Mucosa of rectum (tissue), 2 donors: ENCODE measurements around the gene BSX.
A peak's percentile ranks its signal among the peaks of the same experiment; 100 is the strongest.

Experiments used
- H3K27ac ChIP-seq, 2 donors: one replicate each; pipeline ENCODE4 v1.7.0; 2013; ENCODE audit warnings: inconsistent platforms in 2 of 2, low read depth in 2 of 2, low read length in 2 of 2
- H3K27me3 ChIP-seq, 2 donors: one replicate each; pipeline ENCODE4 v1.7.0; 2013; ENCODE audit warnings: low read length in 2 of 2; ENCODE audit not compliant: control insufficient read depth in 2 of 2, insufficient read depth in 2 of 2
- H3K36me3 ChIP-seq, 2 donors: one replicate each; pipeline ENCODE4 v1.7.0; 2013; ENCODE audit warnings: low read length in 2 of 2; ENCODE audit not compliant: control insufficient read depth in 2 of 2, insufficient read depth in 2 of 2
- H3K4me1 ChIP-seq, 2 donors: one replicate each; pipeline ENCODE4 v1.7.0; 2013; ENCODE audit warnings: low read length in 2 of 2, mild to moderate bottlenecking in 1 of 2; ENCODE audit not compliant: control insufficient read depth in 2 of 2, insufficient read depth in 2 of 2
- H3K4me3 ChIP-seq, 2 donors: one replicate each; pipeline ENCODE4 v1.7.0; 2013; ENCODE audit warnings: low read length in 2 of 2
- H3K9ac ChIP-seq, 2 donors: one replicate each; pipeline ENCODE4 v1.7.0; 2013; ENCODE audit warnings: low read length in 2 of 2, low read depth in 1 of 2, mild to moderate bottlenecking in 1 of 2
- H3K9me3 ChIP-seq, 2 donors: one replicate each; pipeline ENCODE4 v1.7.0; 2013; ENCODE audit warnings: low read length in 2 of 2; ENCODE audit not compliant: control insufficient read depth in 2 of 2
- donor health status: healthy.
- donor health status: Normal muscosa, but diverticular disease.

BSX gene

DNA sequence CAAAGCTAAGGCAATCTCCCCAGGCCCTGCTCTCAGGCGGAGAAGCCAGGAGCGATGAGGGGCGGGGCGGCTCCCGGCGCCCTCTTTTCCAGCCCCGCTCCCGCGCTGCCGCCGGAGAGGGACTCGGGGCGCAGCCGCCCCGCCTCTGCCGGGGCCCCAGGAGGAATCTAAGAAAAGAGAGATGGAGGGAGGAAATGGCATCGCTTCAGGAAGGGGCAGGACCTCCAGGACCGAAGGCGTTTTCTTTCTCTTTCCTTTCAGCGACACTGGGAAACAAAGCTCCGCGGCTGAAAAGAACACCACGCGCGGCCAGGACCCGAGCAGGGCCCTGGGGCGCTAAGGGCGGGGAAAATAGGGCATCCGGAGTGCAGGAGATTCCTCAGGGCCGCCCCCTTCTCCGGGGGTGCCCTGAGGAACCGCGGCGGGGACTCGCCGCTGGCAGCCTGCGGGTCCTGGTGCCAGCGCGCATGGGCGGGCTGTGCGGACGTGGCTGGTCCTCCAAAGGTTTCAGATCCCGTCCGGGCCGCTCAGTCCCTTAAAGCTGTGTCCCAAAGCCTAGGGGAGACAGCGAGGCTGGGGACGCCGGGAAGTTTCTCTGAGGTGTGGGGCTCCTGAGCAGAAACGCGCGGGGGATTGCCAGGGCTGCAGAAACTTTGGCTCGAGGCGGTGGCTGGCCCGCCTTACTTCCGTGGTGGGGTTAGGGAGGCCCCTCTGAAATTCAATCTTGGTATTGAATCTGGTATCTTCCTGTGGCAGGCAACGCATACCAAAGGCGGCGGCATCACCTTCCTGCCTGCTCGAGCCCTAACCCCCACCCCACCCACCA, 2.8 kb upstream of the BSX start:
- Histone ChIP-seq H3K4me1 (no peaks in the 10 kb centered on the region), H3K36me3 (no peaks in the 10 kb centered on the region), H3K4me3 (peak overlapping the region; percentile 42 to 58), H3K9me3 (peaks cover 0 to 3% of the 10 kb centered on the region in 2 donors), H3K9ac (no peak overlapping the region), H3K27me3 (peaks cover 55 to 57% of the 10 kb centered on the region in 2 donors), H3K27ac (no peak overlapping the region)

DNA sequence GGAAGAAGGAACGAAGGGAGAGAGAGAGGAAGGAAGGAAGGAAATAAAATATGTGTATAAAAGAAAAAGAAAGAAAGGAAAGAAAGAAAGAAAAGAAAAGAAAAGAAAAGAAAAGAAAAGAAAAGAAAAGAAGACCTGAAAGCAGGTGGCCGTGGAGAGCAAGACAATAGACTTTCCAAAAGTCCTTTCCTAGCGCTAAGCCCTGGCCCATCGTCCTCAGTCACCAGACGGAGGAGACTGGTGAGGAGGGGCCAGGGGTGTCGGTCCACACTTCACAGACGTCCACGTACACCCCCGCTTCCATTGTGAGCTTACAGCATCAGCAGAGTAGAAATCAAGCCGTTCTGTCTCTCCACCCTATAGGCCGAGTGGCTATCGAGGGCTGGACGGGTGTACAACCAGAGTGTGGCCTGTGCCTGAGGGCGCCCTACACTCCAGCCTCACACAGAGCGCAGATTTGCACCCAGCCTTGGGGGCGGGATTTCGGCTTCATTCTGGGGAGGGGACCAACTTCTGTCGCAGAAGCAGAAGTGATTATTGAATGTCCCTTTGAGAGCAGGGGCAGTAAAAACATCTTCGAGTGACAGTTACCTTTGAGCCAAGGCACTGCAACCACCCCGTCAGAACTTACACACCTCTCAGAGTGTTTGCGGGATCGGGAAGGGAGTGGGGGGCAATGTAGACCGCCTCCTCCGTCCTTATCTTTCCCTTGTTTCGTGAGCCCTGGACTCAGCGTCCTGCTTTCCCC, 2.0 kb upstream of the BSX start:
- Histone ChIP-seq H3K9ac (no peak overlapping the region), H3K27me3 (peaks cover 57 to 62% of the 10 kb centered on the region in 2 donors)

DNA sequence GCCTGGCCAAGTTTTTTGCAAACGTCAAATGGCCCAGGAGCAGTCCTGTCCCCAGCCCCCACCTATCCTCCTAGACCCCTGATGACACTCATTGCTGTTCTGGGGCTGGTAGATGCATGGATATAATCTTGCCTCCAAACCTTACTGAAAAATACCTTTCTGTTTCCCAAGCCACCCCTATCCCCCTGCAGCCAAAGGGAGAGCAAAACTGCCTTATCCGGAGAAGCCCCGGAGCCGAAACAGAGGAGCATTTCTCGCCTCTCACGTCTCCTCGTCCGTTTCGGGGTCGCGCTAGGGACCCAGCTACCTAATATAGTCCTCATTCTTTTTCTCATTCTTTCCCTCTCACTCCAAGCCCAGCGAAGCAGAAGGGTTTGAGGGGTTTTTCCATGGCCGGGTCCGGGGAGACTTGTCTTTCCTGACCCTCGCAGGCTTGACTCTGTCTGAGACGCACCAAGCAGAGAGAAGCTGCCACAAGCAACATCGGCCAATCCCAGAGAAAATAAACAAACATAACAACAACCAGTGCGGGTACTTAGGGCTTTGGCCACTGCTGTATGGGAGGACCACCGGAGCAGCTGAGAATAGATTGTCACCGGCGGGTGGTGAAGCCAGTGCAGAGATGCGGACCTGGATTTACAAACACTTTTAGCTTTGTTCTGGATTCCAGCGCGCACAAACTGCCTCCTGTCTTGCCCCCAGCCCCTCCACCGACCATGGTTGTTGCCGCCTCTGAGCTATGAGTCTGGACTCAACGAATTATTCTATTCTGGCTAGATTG, 1.6 kb downstream of the BSX start:
- H3K27me3 ChIP-seq = peaks cover 72 to 75% of the 10 kb centered on the region in 2 donors
- no peak overlapping the region for H3K4me3 ChIP-seq
- no peak overlapping the region for H3K27ac ChIP-seq
- no peaks in the 10 kb centered on the region for H3K36me3 ChIP-seq
- no peak overlapping the region for H3K9ac ChIP-seq
- no peaks in the 10 kb centered on the region for H3K4me1 ChIP-seq
- peaks cover 0 to 3% of the 10 kb centered on the region in 2 donors for H3K9me3 ChIP-seq

More for the DNA sequence above, 2.0 kb upstream of the BSX start:
- Histone ChIP-seq H3K9me3 (peaks cover 0 to 3% of the 10 kb centered on the region in 2 donors), H3K4me3 (peak overlapping the region; percentile 42 to 58), H3K27ac (no peak overlapping the region), H3K4me1 (no peaks in the 10 kb centered on the region), H3K36me3 (no peaks in the 10 kb centered on the region)

DNA sequence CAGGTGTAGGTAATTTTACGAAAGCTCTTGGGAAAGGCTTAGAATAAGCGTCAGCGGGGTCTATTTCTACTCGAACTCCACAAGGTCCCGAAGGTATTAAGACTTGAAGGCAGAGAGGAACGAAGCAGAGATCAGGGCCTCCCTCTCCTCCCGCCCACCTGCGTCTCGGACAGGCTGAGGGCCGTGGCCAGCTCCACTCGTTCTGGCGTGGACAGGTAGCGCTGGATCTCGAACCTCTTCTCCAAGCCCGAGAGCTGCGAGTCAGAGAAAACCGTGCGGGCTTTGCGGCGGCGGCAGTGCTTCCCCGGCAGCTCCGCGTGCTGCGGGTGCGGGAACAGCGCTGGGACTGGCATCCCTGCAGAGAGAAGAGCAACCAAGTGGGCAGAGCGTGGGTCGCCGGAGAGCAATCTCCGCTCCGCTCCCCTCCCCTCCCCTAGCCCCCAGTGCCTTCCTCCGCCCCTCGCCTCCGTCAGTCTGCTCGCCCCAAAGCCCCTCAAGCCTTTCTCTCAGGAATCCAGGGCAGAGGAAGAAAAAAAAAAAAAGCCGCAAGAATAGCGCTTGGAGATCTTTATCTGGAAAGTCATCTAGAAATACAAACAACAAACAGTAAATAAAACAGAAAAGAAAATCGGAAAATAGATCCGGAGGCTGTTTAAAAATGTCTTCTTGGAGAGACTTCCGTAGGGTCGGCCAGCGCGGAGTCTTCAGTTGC, 2.4 kb downstream of the BSX start:
- no peaks in the 10 kb centered on the region for H3K36me3 ChIP-seq
- H3K27me3 ChIP-seq = peaks cover 70 to 71% of the 10 kb centered on the region in 2 donors
- H3K9ac ChIP-seq = no peak overlapping the region
- H3K4me1 ChIP-seq = no peaks in the 10 kb centered on the region
- H3K9me3 ChIP-seq = peaks cover 0 to 3% of the 10 kb centered on the region in 2 donors
- H3K4me3 ChIP-seq = no peak overlapping the region
- H3K27ac ChIP-seq = no peak overlapping the region

DNA sequence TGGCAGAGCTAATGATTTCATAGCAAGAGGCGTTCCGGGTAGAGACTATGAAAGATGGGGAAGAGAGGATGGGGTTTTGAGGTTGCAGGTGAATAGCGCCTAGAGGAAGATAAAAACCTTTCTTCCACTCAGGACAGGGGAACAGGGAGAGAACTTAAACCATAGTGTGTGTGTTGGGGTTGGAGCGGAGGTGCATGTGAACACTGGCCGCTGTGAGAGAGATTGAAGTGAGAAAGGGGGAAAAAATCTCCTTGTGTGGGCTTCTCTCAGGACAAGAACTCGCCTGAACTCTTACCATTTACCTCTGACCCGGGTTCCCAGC, 3.4 kb downstream of the BSX start:
- Histone ChIP-seq H3K27me3 (peaks cover 63 to 67% of the 10 kb centered on the region in 2 donors), H3K9ac (no peak overlapping the region), H3K27ac (no peak overlapping the region), H3K9me3 (peaks cover 0 to 3% of the 10 kb centered on the region in 2 donors), H3K4me1 (no peaks in the 10 kb centered on the region), H3K4me3 (no peak overlapping the region), H3K36me3 (no peaks in the 10 kb centered on the region)

DNA sequence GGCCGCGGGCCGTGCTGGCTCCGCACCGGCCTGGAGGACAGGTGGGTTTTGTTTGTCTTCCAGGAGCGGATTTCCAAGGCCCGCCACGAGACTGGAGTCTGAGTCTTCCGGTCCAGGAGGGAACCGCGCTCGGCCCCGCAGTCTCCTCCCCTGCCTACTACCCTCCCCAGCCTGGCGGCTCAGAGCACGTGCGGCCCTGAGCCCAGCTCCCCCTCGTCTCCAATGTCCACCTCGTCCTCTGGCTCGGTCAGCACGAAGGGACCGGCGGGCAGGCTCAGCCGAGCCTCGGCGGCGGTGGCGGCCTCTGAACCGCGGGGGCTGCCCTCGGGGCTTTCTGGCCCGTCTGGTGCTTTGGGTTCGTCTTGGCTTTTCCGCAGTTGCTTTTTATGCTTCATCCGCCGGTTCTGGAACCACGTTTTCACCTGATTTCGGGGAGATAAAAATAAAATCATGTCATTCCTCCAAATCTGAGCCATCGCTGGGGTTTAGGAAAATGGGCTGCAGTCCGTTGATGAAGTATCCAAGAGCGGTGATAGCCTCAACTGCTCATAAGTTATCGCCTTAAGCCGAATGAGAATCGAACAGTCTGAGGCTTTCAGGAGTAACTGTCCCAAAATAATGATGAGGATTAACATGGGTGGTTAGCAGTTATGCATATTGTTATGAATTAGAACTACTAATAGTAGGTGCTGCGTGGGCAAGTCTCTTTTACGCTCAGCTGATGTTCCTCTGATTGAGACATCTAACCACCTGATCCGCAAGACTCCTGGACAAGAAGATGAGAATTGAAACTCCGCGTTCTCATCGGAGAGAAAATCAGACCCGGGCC, 4.0 kb downstream of the BSX start:
- Histone ChIP-seq H3K27me3 (peaks cover 59 to 63% of the 10 kb centered on the region in 2 donors), H3K4me1 (no peaks in the 10 kb centered on the region), H3K9ac (no peak overlapping the region)

DNA sequence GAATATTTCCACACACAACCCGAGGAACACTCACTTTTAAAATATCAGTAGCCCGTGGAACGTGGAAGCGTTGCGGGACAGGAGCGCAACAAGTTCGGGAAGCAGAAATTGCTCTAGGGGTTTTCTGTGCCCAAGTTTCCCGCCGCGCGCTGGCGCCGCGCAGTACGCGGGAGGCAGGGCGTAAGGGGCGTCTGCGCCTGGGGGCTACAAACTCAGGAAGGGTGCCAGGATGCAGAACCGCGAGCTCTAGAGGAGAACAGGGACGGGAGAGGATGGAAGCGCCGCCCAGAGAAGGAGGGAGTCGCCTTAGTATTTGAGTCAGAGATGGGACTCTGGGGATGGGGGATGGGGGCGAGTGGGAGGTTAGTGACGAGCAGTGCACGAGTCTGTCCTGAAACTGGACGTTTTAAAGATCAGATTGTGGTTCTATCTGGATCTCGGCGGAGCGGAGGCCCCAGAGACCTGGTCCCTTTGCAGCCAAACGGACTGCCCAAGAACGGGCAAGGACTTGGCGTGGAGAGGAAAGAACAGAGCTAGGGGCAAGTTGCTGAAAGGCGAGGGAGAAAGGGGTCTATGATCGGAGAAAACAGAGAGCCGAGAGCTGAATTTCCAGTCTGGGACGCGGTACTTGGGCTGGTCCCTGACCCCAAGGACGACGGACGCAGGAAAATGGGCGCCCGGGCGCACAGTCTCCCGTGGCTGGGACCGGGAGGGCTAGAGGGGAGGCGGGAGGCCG, 4.7 kb downstream of the BSX start:
- Histone ChIP-seq H3K9ac (no peak overlapping the region), H3K4me3 (no peak overlapping the region), H3K27me3 (peaks cover 54 to 55% of the 10 kb centered on the region in 2 donors), H3K4me1 (no peaks in the 10 kb centered on the region), H3K9me3 (peaks cover 0 to 3% of the 10 kb centered on the region in 2 donors), H3K27ac (no peak overlapping the region), H3K36me3 (no peaks in the 10 kb centered on the region)

More for the DNA sequence above, 4.0 kb downstream of the BSX start:
- Histone ChIP-seq H3K4me3 (no peak overlapping the region), H3K36me3 (no peaks in the 10 kb centered on the region), H3K27ac (no peak overlapping the region), H3K9me3 (peaks cover 0 to 3% of the 10 kb centered on the region in 2 donors)

DNA sequence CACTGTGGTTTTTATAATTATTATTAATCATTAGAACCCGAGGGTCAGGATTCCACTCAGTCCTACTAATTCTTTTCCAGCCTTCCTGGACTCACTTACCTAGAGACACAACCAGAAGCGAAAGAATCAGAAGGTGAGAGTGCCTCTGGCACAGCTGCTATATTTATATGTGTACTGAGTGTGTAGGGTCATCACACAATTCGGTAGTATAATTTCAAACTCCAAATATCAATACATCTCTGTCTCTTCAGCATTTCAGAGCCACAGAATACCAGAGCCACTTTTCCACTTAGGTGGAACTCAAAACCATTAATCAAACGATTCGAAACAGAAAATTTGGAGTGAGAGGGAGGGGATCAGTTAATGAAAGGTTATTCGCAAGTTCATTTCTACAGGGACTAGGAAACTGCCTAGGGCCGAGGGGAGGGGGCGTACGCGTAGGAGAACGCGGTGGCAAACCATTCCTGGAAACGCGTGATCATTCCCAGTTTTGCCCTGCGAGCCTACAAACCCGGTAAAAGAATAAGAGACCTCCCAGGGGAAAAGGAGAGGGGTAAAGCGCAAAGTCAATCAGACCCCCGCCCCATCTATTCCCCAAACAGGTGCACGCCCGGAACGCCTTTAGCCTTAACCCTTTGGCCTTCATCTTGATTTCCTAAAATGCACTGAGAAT, 5.4 kb downstream of the BSX start:
- peaks cover 0 to 2% of the 10 kb centered on the region in 2 donors for H3K9me3 ChIP-seq
- H3K4me1 ChIP-seq = no peaks in the 10 kb centered on the region
- H3K9ac ChIP-seq = no peak overlapping the region
- no peaks in the 10 kb centered on the region for H3K36me3 ChIP-seq
- no peak overlapping the region for H3K4me3 ChIP-seq
- H3K27me3 ChIP-seq = peaks cover 48 to 50% of the 10 kb centered on the region in 2 donors
- no peak overlapping the region for H3K27ac ChIP-seq
